ENCODE results near the gene FXYD4. TPM values are rescaled to one million over a fixed set of nuclear protein-coding genes. Genes with fewer than 3 reads are reported as not detected.
"Not testable (repeated sequence)": the region's sequence is repeated elsewhere in the genome, so short reads cannot be mapped to it uniquely, and the experiment has no call there.

FXYD4 gene
- total RNA-seq = not detected

DNA sequence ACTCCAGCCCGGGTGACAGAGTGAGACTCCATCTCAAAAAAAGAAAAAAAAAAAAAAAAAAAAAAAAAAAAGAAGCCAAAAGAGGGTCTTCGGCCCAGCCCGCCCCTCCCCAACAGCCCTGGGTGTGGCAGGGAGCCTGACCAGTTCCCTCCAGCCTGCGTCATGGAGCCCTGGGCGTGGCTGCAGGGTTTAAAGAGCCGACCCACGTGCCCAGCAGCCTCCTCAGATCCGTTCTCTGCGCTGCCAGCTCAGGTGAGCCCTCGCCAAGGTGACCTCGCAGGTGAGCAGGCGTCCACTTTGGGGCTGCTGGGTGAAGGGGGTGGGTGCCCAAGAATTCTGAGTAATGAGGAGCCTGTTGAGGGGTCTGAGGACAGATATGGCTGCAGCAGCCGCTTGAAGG lies at the start of gene FXYD4:
FXYD4 (plus strand) TSS at position 219 of the 400 bp plus-strand sequence. CDS start 2,111 bp downstream, outside the sequence.
- ChIA-PET POLR2A (no interaction called here), CTCF (no interaction called here)

DNA sequence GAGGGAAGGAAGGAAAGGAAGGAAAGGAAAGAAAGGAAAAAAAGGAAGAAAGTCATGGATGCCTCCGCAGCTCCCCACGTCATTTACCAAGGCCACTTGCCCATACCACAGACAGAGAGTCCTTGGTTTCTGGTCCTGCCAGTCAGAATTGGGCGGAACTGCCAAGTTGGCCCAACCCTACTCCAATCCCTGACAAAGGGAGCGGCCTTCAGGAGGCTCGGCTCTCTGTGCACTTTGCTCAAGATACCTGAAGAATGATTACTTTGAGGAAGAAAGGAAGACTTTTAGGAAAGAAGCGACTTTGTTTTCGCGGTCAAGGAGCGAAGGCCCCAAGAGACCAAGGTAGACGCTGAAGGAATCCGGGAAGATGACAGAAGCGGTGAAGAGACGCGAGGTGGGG lies 49.1 kb upstream of the FXYD4 start:
- ChIA-PET POLR2A (no interaction called here), CTCF (no interaction called here)

- CTCF ChIA-PET = no interaction called here
These were observed 48.7 kb upstream of the FXYD4 start for GRCh38 chr10:43322769-43323168.

DNA sequence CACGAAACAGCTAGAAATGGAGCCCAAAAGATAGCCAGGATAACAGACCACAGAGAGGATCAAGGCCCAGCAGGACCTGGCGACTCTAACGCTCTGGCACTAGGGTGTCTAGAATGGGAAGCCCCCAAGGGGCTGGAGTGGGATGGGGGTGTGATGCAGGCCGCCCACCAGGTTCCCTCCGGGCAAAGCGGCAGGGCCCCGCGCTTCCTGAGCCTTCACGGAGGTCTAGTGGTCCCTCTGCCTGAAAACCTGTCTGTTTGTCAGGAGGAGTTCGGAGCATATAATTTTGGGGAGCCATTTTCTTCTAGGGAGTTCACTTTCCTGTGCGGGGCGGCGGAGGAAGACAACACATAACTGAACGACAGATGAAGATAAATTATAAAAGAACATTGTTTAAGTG lies 48.2 kb upstream of the FXYD4 start:
- ChIA-PET CTCF (interaction anchor here (0.7 kb wide), 1 partner anchor 25 kb away, joined by 3 read pairs; no protein-coding TSS in a partner anchor), POLR2A (no interaction called here)

More at GRCh38 chr10:43322769-43323168, 48.7 kb upstream of the FXYD4 start:
- POLR2A ChIA-PET = no interaction called here

GRCh38 chr10:43324876-43325275 lies 46.6 kb upstream of the FXYD4 start:
- POLR2A ChIA-PET = interaction anchor here (0.6 kb wide), 1 partner anchor 56 kb away, joined by 4 read pairs; no protein-coding TSS in a partner anchor
- CTCF ChIA-PET = interaction anchor here (0.9 to 1.1 kb wide), 2 partner anchors 18 to 31 kb away, joined by 3 to 5 read pairs; no protein-coding TSS in a partner anchor

DNA sequence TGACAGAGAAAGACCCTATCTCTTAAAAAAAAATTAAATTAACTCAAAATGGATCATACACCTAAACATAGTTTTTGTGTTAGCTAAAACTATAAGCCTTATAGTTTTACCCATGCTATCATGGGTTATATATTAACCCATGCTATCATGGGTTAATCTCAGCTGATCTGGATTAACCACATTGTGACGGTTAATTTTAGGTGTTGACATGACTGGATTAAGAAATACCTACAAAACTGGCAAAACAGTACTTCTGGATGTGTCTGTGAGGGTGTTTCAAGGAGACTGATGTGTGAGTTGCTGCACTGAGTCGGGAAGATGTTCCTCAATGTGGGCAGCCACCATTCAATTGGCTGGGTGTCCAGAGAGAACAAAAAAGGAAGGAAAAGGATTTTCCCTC lies 44.3 kb upstream of the FXYD4 start:
- ChIA-PET POLR2A (no interaction called here), CTCF (interaction anchor here (1.6 kb wide), 1 partner anchor 27 kb away, joined by 4 read pairs; no protein-coding TSS in a partner anchor)

DNA sequence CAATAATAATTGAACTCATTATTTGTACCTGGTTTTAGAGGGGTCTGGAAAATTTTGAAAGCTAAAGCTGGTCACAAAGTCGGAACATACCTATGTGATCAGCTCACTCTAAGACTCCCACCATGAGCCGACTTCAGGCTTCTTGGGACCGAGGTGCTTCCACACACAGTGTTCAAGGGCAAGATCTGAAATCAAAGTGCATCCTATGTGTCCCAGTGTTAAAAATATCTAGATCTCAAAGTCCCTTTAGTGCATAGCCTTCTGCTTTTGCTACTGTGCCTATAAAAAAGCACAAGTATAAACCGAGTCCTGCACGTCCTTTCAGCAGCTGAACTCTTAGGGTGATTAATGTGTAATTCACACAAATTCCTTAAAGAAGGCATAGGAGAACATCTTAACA lies 43.5 kb upstream of the FXYD4 start:
- ChIA-PET CTCF (interaction anchor here (0.6 to 1.0 kb wide), 2 partner anchors 73 to 105 kb away, joined by 3 to 5 read pairs; no protein-coding TSS in a partner anchor), POLR2A (no interaction called here)

GRCh38 chr10:43328810-43329209 lies 42.6 kb upstream of the FXYD4 start:
- CTCF ChIA-PET = interaction anchor here (0.6 to 1.0 kb wide), 2 partner anchors 18 to 74 kb away, joined by 3 read pairs; no protein-coding TSS in a partner anchor
- POLR2A ChIA-PET = not testable (repeated sequence)

DNA sequence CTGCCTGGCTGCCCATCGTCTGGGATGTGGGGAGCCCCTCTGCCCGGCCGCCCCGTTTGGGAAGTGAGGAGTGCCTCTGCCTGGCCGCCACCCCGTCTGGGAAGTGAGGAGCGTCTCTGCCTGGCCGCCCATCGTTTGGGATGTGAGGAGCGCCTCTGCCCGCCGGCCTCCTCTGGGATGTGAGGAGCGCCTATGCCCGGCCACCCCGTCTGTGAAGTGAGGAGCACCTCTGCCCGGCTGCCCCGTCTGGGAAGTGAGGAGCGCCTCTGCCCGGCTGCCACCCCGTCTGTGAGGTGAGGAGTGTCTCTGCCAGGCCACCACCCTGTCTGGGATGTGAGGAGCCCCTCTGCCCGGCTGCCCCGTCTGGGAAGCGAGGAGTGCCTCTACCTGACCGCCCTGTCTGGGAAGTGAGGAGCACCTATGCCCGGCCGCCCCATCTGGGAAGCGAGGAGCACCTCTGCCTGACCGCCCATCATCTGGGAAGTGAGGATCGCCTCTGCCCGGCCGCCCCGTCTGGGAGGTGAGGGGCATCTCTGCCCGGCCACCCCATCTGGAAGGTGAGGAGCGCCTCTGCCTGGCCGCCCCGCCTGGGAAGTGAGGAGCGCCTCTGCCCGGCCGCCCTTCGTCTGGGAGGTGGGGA lies 42.1 kb upstream of the FXYD4 start:
- POLR2A ChIA-PET, CTCF ChIA-PET: not testable (repeated sequence)

- CTCF ChIA-PET, POLR2A ChIA-PET: not testable (repeated sequence)
These were observed 41.2 kb upstream of the FXYD4 start for GRCh38 chr10:43330049-43330823.

- CTCF ChIA-PET, POLR2A ChIA-PET: not testable (repeated sequence)
These were observed 40.7 kb upstream of the FXYD4 start for GRCh38 chr10:43330824-43331127.

GRCh38 chr10:43333653-43334052 lies 37.8 kb upstream of the FXYD4 start:
- POLR2A ChIA-PET = no interaction called here
- CTCF ChIA-PET = no interaction called here

- ChIA-PET CTCF (no interaction called here), POLR2A (no interaction called here)
These were observed 35.4 kb upstream of the FXYD4 start for GRCh38 chr10:43336061-43336460.

DNA sequence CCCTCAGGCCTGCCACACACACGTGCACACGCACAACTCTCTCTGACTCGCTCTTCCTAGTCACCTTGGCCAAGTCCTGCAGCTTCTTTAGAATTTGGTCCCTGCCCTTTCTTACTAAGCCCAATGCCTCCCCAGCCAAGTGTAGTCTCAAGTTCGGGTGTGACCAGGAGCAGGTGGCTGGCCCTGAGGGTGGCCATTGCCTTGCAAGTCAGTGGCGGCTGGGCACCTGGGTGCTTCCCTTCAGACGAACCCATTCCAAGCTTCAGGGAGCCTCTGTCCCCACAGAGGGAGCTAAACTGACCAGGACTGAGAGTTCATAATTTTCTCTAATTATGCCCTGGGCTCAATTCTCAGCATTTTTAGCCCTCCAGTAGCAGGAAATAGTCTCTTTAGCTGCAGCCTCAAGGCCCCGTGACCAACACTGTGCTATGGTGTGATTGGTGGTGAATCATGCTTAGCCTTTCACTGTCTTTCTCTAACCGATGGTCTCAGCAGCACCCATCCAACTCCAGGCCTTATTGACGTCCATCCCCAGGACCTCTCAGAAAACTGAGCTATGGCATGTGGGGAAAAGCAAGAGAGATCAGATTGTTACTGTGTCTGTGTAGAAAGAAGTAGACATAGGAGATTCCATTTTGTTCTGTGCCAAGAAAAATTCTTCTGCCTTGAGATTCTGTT lies 34.7 kb upstream of the FXYD4 start:
- POLR2A ChIA-PET = no interaction called here
- CTCF ChIA-PET = interaction anchor here (1.0 kb wide), 1 partner anchor 12 kb away, joined by 3 read pairs; no protein-coding TSS in a partner anchor

DNA sequence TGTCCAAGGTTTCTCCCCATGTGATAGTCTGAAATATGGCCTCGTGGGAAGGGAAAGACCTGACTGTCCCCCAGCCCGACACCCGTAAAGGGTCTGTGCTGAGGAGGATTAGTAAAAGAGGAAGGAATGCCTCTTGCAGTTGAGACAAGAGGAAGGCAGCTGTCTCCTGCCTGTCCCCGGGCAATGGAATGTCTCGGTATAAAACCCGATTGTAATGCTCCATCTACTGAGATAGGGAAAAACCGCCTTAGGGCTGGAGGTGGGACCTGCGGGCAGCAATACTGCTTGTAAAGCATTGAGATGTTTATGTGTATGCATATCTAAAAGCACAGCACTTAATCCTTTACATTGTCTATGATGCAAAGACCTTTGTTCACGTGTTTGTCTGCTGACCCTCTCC lies 33.9 kb upstream of the FXYD4 start:
- CTCF ChIA-PET = interaction anchor here (1.0 kb wide), 1 partner anchor 11 kb away, joined by 3 read pairs; no protein-coding TSS in a partner anchor
- POLR2A ChIA-PET = not testable (repeated sequence)

- CTCF ChIA-PET = interaction anchor here (1.0 to 1.6 kb wide), 2 partner anchors 10 to 45 kb away, joined by 4 read pairs; no protein-coding TSS in a partner anchor
- POLR2A ChIA-PET = no interaction called here
These were observed 33.3 kb upstream of the FXYD4 start for GRCh38 chr10:43338117-43338516.

DNA sequence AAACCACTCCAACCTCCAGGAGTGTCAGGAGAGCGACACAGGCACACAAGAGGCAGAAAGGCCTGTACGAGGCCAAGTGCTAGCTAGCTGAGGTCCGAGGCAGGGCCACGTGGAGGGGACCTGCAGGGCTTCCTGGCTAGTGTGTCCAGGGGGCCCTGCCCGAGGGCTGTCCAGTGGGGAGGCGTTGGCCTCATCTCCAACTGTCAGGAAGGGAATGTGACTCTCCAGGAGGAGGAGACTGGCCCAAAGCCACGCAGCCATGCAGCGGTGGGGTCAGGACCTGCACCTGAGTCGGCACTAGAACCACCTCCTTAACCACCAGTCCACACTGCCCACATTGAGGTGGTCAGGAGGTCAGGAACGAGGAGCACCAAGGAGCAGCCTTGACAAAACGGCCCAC lies 32.3 kb upstream of the FXYD4 start:
- ChIA-PET POLR2A (no interaction called here), CTCF (interaction anchor here (1.0 to 1.6 kb wide), 2 partner anchors 9 to 46 kb away, joined by 4 read pairs; no protein-coding TSS in a partner anchor)

- ChIA-PET POLR2A (no interaction called here), CTCF (no interaction called here)
These were observed 31.3 kb upstream of the FXYD4 start for GRCh38 chr10:43340101-43340500.

DNA sequence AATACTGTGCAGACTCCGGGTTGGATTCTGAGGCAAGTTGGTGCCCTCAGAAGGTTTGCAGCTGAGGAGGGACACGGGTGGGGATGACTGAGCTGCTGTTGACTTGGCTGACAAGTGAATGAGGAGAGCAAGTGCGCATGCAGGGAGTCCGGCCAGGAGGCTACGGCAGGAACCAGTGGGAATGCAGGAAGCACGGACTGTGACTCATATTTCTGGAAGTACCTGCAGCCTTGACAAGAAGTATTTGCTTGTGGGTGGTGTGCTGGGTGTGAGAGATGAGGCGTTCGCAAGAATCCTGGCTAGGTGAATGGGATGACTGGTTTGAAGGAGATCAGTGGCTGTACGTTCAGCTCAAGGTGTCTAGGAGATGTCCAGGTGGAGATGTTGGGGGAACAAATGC lies 30.8 kb upstream of the FXYD4 start:
- POLR2A ChIA-PET = no interaction called here

GRCh38 chr10:43341450-43341849 lies 30.0 kb upstream of the FXYD4 start:
- ChIA-PET POLR2A (no interaction called here), CTCF (no interaction called here)

More for the DNA sequence above, 30.8 kb upstream of the FXYD4 start:
- CTCF ChIA-PET = no interaction called here
